Omental fat pad (tissue), 4 donors: ENCODE results near the gene ETV1. TPM values are rescaled to one million over a fixed set of nuclear protein-coding genes. Genes with fewer than 3 reads are reported as not detected.

Experiments used
- ATAC-seq: fragments of 150-250 bp; one replicate; pipeline ENCODE4 v1.9.1; 2016; ENCODE audit warnings: mild to moderate bottlenecking, moderate library complexity; ENCODE audit not compliant: low FRiP score
- DNase-seq: peaks from one replicate; pipeline ENCODE4 v3.0.0-alpha.2; 2019; ENCODE audit warnings: low spot score
- total RNA-seq, 4 donors: library from RNA; depleted of rRNA; stranded (reverse); fragments of >200 nt; gene quantifications; one replicate each; pipeline ENCODE4 v1.1.0, GENCODE V29; 2016
- TF ChIP-seq, protein P1 (sequence below), 3 donors: fragments of 450-650 bp; IDR thresholded peaks; one replicate each; pipeline ENCODE4 v1.5.1; 2016 to 2017; ENCODE audit warnings: antibody characterized with exemption in 3 of 3, mild to moderate bottlenecking in 3 of 3, moderate library complexity in 2 of 3

The ETV1 gene
- total RNA-seq, 4 donors from 2014 or later: 1.3 to 8.8 (median 4.6) TPM

- no peak for ATAC-seq
- TF ChIP-seq, protein P1, sequence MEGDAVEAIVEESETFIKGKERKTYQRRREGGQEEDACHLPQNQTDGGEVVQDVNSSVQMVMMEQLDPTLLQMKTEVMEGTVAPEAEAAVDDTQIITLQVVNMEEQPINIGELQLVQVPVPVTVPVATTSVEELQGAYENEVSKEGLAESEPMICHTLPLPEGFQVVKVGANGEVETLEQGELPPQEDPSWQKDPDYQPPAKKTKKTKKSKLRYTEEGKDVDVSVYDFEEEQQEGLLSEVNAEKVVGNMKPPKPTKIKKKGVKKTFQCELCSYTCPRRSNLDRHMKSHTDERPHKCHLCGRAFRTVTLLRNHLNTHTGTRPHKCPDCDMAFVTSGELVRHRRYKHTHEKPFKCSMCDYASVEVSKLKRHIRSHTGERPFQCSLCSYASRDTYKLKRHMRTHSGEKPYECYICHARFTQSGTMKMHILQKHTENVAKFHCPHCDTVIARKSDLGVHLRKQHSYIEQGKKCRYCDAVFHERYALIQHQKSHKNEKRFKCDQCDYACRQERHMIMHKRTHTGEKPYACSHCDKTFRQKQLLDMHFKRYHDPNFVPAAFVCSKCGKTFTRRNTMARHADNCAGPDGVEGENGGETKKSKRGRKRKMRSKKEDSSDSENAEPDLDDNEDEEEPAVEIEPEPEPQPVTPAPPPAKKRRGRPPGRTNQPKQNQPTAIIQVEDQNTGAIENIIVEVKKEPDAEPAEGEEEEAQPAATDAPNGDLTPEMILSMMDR (IDR thresholded peaks at IDR 0.05): no peak
These were observed 103.1 kb downstream of the ETV1 start for GRCh38 chr7:13886356-13886755.

DNA sequence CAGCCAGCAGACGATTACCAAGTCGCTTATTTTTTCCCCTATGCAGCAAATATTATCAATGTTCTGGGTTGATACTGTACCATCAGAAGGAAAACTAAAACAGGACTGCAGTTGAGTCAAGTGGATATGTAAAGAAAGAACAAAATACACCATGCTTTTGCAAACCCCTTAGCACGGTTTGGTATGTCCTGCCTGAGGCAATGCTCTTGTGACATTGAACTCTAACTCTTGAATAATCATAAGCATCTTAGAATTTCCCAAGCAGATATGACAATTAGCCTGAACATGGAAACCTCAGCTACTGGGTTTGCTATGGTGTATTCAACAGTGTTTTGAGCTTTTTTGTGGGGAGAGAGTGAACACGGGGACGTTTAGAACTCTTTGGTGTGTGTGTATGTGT lies 107.4 kb downstream of the ETV1 start:
- ATAC-seq (no peak), DNase-seq (no peak)
- TF ChIP-seq, protein P1 (IDR thresholded peaks at IDR 0.05): no peak

More at GRCh38 chr7:13886356-13886755, 103.1 kb downstream of the ETV1 start:
- DNase-seq: no peak

DNA sequence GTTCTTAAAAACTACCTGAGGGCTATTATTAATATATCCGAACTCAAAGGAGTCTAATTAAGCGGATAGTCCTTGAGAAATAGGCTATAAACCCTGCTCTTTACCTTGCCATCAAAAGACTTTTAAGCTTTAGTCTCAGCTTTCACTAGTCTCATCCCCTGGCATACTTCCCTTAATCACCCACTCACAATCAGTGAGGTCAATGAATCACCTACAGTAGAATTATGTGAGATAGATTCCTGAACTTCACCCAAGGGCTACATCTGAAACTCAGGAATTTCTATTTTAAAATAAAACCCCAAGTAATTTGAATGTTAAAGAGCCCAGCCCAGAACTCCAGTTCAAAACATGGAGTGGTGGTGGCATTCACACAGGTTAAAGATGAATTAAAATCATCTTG lies 108.7 kb downstream of the ETV1 start:
- TF ChIP-seq, protein P1 (IDR thresholded peaks at IDR 0.05): no peak
- DNase-seq (no peak), ATAC-seq (peak; percentile 88)

DNA sequence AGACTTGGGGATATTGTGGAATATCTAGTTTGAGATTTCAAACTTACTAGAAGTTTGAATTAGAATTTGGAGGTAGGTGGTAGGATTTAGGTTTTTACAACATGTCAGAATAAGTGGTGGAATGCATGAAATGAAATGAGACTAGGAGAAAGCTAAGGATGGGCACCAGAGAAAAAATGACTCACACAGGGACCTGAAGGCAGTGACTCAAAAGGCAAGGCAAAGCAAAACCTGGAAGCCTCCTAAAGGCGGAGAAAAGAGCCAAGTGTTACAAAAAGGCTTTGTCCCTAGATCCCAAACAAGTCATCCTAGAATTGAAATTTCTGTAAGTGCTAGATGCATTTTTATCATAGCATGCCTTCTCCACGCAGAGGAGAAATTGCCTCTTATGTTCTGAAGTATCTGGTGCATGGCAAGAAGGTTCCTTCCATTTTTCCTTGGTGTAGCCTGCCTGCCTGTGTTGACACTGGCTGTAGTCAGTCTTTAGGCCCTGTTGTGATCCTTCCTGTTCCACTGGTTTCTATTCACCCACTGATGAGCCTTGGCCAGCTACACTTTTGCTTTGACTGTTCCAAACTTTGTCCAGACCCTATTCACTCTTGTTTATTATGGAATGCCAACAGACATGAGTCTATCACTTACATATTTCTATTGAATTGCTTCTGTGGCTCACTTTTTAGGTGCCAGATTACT lies 109.3 kb downstream of the ETV1 start:
- TF ChIP-seq, protein P1 (IDR thresholded peaks at IDR 0.05): no peak
- DNase-seq (no peak), ATAC-seq (peak; percentile 42)

DNA sequence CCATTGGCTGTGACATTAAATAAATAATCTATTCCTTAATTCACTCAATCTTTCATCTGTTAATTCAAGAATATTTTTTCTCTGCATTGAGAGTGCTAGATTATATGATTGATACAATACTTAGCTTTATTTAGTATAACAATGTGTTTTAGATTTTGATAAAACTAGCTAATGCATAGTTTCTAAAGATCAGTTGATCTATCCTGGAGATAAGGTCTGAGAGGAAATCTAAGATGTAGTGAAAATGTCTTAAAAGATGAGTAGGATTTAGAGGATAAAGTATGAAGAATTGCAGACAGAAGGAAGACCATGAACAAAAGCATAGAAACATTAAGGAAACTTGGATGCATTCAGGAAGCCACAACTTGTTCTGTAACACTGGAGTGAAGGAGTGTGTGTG lies 110.3 kb downstream of the ETV1 start:
- no peak for ATAC-seq
- TF ChIP-seq, protein P1 (IDR thresholded peaks at IDR 0.05): no peak
- no peak for DNase-seq

DNA sequence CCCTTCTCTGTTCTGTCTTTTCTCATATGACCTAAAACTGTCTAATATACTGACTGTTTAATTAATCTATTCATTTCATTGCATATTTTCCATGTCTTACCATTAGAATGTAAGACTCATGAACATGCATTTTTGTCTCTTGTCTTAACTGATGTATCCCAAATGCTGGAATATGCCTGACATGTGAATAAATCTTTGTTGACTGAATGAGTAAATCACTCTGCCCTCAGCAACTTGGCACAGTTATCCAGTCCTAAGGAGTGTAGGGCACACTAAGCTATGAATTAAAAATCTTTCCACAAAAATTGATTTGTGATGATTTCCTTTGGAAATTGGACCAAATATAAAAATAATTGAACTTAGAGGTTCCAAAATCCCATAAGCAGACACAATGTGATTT lies 111.3 kb downstream of the ETV1 start:
- TF ChIP-seq, protein P1 (IDR thresholded peaks at IDR 0.05): no peak

GRCh38 chr7:13875496-13876074 lies 113.9 kb downstream of the ETV1 start:
- ATAC-seq (no peak), DNase-seq (no peak)
- TF ChIP-seq, protein P1 (IDR thresholded peaks at IDR 0.05): no peak

More for the DNA sequence above, 111.3 kb downstream of the ETV1 start:
- no peak for DNase-seq
- ATAC-seq: no peak
